PFSK-1 (cell line): ENCODE results near the gene EPOP.

Source experiments
- FOXP2 ChIP-seq: optimal IDR thresholded peaks from 2 replicates; pipeline ENCODE3; 2011; ENCODE audit warnings: borderline replicate concordance, control low read depth, inconsistent platforms; ENCODE audit not compliant: insufficient read depth; ENCODE audit errors: extremely low read length, extremely low read depth
- POLR2AphosphoS5 ChIP-seq: IDR thresholded peaks from 2 replicates; pipeline ENCODE4 v1.6.1; 2012; ENCODE audit warnings: low read depth, mild to moderate bottlenecking, control low read depth, low read length, moderate library complexity
- SIN3A ChIP-seq: IDR thresholded peaks from 2 replicates; pipeline ENCODE4 v1.6.1; 2012; ENCODE audit warnings: mild to moderate bottlenecking, low read length, moderate library complexity, borderline replicate concordance; ENCODE audit not compliant: insufficient read depth
- TAF1 ChIP-seq: IDR thresholded peaks from 2 replicates; pipeline ENCODE4 v1.6.1; 2012; ENCODE audit warnings: low read length, control low read depth, borderline replicate concordance; ENCODE audit not compliant: insufficient read depth
- TF ChIP-seq, protein P1 (sequence below), 2 experiments: IDR thresholded peaks; 2 replicates each; pipeline versions ENCODE4 v1.6.1 to v1.8.0; 2011 to 2012; ENCODE audit warnings: low read depth in 2 of 2, low read length in 2 of 2, control low read depth in 1 of 2, inconsistent platforms in 1 of 2, mild to moderate bottlenecking in 1 of 2, moderate library complexity in 1 of 2; ENCODE audit not compliant: insufficient read depth in 1 of 2

Gene EPOP

DNA sequence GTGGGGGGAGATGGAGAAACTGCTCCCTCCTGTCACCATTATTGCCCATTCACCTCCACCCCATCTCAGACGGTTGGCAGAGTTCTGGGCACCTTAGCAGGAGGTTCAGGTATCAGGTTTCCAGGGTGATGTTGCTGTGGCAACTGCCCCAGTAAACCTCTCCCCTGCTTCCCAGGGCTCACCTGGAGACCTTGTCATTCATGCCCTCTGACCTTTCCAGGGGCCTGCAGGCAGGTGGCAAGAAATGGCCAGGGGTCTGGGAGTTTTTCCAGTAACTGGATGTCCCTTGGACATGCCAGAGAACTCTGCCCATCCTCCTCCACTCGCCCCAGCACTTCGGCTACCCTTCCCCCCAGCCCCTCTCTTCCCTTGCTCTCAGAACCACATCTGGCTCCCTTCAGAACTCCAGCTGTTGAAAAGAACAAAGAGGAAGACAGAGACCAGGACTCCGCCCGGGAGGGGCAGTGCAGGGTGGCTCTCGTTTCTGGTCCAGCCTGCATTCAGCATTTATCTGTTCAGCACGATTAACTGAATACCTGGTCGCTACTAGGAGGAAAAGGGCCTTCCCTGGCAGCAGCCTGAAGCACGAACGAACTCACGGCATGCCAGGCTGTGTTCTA is 38.8 kb upstream of the EPOP start:
- TF ChIP-seq POLR2AphosphoS5, result no peak
- no peak for TF ChIP-seq SIN3A
- no peak for TF ChIP-seq TAF1
- no peak for TF ChIP-seq FOXP2
- TF ChIP-seq, protein P1, sequence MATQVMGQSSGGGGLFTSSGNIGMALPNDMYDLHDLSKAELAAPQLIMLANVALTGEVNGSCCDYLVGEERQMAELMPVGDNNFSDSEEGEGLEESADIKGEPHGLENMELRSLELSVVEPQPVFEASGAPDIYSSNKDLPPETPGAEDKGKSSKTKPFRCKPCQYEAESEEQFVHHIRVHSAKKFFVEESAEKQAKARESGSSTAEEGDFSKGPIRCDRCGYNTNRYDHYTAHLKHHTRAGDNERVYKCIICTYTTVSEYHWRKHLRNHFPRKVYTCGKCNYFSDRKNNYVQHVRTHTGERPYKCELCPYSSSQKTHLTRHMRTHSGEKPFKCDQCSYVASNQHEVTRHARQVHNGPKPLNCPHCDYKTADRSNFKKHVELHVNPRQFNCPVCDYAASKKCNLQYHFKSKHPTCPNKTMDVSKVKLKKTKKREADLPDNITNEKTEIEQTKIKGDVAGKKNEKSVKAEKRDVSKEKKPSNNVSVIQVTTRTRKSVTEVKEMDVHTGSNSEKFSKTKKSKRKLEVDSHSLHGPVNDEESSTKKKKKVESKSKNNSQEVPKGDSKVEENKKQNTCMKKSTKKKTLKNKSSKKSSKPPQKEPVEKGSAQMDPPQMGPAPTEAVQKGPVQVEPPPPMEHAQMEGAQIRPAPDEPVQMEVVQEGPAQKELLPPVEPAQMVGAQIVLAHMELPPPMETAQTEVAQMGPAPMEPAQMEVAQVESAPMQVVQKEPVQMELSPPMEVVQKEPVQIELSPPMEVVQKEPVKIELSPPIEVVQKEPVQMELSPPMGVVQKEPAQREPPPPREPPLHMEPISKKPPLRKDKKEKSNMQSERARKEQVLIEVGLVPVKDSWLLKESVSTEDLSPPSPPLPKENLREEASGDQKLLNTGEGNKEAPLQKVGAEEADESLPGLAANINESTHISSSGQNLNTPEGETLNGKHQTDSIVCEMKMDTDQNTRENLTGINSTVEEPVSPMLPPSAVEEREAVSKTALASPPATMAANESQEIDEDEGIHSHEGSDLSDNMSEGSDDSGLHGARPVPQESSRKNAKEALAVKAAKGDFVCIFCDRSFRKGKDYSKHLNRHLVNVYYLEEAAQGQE (IDR thresholded peaks at IDR 0.05; ENCODE audit: insufficient read depth in 1 of 2, low read depth in 2 of 2, low read length in 2 of 2), result no peak

DNA sequence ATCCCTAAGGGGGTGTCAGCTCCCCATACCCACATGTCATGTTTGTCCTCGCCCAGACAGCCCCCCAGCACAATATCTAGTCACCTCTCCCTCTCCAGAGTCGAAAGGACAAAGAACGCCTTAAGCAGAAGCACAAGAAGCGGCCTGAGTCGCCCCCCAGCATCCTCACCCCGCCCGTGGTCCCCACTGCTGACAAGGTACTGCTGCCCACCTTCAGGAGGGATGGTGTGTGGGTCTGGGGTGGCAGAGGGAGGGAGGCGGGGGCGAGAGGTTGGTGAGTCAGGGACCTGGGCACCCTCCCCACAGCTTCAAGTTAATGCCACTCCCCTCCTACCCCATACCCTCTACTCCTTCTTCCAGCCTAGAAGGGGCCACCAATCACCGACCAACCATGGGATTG is 37.8 kb upstream of the EPOP start:
- TF ChIP-seq SIN3A (no peak), POLR2AphosphoS5 (no peak), FOXP2 (no peak), TAF1 (no peak)
- TF ChIP-seq, protein P1 (IDR thresholded peaks at IDR 0.05; ENCODE audit: insufficient read depth in 1 of 2, low read depth in 2 of 2, low read length in 2 of 2), result no peak

DNA sequence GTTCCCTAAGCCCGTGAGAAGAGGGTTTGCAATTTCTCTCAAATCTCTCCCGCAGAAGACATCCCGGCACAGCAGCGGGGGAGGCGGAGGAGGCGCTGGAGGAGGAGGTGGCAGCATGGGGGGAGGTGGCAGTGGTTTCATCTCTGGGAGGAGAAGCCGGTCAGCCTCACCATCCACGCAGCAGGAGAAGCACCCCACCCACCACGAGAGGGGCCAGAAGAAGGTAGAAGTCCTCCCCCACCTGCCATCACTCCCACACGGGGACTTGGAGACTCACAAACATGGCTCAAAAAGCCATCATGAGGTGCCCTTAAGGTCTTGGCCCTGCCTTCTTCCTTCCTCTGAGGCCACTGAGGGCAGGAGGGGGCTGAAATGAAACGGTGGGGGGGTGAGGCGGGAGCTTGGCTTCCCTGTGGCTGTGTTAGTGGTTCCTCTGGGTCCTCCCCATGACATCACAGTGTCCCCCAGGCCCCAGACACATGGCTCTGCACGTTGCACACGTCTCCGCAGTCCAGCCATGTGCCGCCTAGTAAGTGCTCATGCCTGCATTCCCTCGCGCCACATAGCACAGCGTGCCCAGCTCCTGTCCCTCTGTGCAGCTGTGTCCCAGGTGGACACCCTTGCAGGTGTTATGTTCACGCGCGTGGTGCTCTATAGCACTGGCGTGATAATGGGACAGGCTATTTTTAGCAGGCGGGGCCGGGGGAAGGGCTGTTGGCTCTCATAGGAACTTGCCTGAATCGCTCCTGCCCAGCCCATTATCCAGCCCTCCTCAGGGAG is 37.2 kb upstream of the EPOP start:
- no peak for TF ChIP-seq POLR2AphosphoS5
- TF ChIP-seq FOXP2, result no peak

DNA sequence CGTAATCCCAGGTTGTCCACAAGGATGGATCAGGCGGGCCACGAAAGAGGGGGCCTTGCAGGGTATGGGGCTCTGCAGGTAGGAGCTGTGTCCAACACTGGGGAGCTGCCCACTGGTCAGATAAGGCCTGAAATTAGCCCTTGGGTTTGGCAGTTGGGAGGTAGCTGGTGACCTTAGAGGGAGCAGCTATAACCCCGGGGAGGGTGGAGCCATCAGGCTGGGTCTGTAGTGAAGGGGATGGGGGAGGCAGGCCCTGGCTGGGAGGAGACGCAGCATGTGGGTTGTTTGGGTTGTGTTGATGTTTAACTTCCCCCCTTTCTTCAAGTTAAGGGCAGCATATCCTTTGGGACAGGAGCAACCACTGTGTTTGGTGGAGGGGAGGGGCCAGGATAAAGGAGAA is 36.2 kb upstream of the EPOP start:
- TF ChIP-seq, protein P1 (IDR thresholded peaks at IDR 0.05; ENCODE audit: insufficient read depth in 1 of 2, low read depth in 2 of 2, low read length in 2 of 2), result no peak
- TF ChIP-seq POLR2AphosphoS5, result no peak
- no peak for TF ChIP-seq SIN3A
- TF ChIP-seq TAF1, result no peak
- no peak for TF ChIP-seq FOXP2

DNA sequence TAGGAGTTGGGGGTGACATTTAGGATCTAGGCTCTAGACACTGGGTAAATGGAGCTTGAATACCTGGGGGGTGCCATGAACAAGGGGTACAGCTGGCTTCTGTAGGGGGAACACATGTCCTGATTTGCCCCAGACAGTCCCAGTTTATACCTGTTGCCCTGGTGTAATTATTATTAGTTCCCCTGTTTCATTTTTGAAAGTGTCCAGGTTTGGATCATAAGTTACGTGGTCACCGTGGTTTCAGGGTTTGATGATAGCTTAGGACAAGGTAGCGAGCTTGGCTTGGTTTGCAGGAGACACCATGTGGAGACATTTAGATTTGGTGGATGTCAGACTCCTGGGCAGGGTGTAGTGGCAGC is 35.8 kb upstream of the EPOP start:
- TF ChIP-seq, protein P1 (IDR thresholded peaks at IDR 0.05; ENCODE audit: insufficient read depth in 1 of 2, low read depth in 2 of 2, low read length in 2 of 2), result no peak
- TF ChIP-seq SIN3A (no peak), FOXP2 (no peak), TAF1 (no peak), POLR2AphosphoS5 (no peak)
